Ovary (tissue), 3 donors: ENCODE data around the gene TBL2.

Experiments
- CTCF ChIP-seq, 3 donors: fragments of 450-650 bp in 2 of 3; fragments of 200-600 bp in 1 of 3; IDR thresholded peaks; one replicate each; pipeline versions ENCODE4 v1.5.1 to v1.8.0; 2016 to 2022; ENCODE audit warnings: antibody characterized with exemption in 3 of 3, mild to moderate bottlenecking in 1 of 3
- POLR2A ChIP-seq: fragments of 450-650 bp; IDR thresholded peaks from one replicate; pipeline ENCODE4 v1.6.1; 2017; ENCODE audit warnings: antibody characterized with exemption, mild to moderate bottlenecking, moderate library complexity
- donor health status: DM: no; HTN: no; CAD: no.

DNA sequence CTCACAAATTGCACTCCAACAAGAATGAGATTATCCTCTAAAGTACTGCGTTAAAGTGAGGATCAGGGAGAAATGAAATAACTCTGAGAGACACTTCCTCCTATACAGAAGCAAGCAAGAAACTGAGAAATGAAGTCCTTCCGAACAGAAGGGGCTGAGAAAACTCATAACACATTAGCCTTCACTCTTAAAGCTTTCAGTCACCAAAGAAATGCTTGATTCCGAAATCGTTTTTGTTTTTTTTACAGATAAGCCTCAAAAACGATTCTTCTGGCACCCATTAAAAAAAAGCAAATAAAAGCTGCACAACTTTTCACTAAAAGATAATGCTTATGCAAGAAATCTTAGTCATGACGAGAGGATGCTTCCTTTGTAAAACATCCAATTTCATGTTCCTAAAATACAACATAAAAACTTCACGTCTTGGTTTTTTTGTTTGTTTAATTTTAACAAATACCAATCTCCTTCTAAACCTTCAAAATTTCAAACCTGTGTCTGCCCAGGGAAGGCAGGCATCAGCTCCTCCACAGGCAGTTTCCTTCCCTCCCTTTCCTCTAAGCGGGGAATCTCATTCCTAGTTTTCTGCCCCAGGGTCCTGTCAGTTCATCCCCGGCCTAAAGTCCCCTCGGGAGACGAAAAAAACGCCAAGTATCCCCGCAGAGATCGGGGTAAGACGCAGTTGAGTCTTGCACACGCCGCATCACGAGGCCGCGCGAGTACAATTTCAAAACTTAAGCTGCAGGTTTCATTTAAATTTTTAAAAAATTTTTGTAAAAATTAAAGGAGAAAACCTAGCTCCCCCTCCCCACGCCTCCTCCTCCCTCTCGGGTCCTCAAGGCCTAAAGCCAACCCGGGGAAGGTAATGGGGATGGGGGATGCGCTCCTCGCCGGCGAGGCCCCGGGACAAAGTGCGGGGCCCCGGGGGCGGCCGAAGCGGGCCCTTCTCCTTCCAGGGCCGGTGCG is 57.4 kb downstream of the TBL2 start:
- TF ChIP-seq POLR2A (no peak), CTCF (IDR thresholded peaks at IDR 0.05) (no peak)
